Heart left ventricle (tissue), 13 donors: Measurements from ENCODE around the gene SRSF6.

Experiments
- CTCF ChIP-seq, 12 donors: fragments of 200-600 bp; sonication (generic) in 4 of 12; IDR thresholded peaks; one replicate each; pipeline versions ENCODE4 v1.5.0 to v1.8.0; 2018 to 2022; ENCODE audit warnings: antibody characterized with exemption in 12 of 12, mild to moderate bottlenecking in 5 of 12
- POLR2A ChIP-seq, 2 donors: fragments of 450-650 bp; IDR thresholded peaks; one replicate each; pipeline ENCODE4 v1.6.1; 2017; ENCODE audit warnings: antibody characterized with exemption in 2 of 2, mild to moderate bottlenecking in 2 of 2, moderate library complexity in 2 of 2
- donor health status: ischemic (EF 13 %, LVEDD 7.1; RV severe dilation, severe dysfunction).
- donor health status: DM: no; HTN: yes; CAD: no.
- donor health status: DM: no; HTN: no; CAD: no.
- donor health status: ischemic (EF 25% LVEDD 6.9; RV normal size, moderate dysfunction).
- donor health status: ischemic (EF 25% LVEDD 5.7; RV mildly dilated, moderate dysfunction).
- donor health status: ischemic (EF 35%, LVEDD 5.7; RV mildly dilated, moderate dysfunction).
- donor health status: nonischemic (EF 11% LVEDD 7.7; RV severe dilation, severe dysfunction).
- donor health status: DM: yes; HTN: yes; CAD: no.
- donor health status: PGD.
- donor health status: ischemic (EF 29% LVEDD 5.4; RV normal size, mild dysfunction).
- donor health status: nonischemic (EF 23%, LVEDD 6.1; RV moderate dilation, normal function).

GRCh38 chr20:43506238-43506637, 48.5 kb downstream of the SRSF6 start:
- no peak for TF ChIP-seq CTCF (IDR thresholded peaks at IDR 0.05)
- no peak for TF ChIP-seq POLR2A (IDR thresholded peaks at IDR 0.05)
